GM12878 (cell line): ENCODE results near the gene ASMTL. TPM values are rescaled to one million over a fixed set of nuclear protein-coding genes. Genes with fewer than 3 reads are reported as not detected.

Source experiments
- BCL11A ChIP-seq: IDR thresholded peaks from 2 replicates; pipeline ENCODE4 v1.6.1; 2011; ENCODE audit warnings: low read depth, low read length
- BHLHE40 ChIP-seq, 2 experiments: fragments of 450-650 bp in 1 of 2; IDR thresholded peaks; 2 replicates each; pipeline ENCODE4 v1.6.1; 2011 to 2017; ENCODE audit warnings: low read depth in 2 of 2, borderline replicate concordance in 1 of 2, improper control_type of control experiment in 1 of 2, low read length in 1 of 2, mild to moderate bottlenecking in 1 of 2
- CHD2 ChIP-seq: IDR thresholded peaks from 2 replicates; pipeline ENCODE4 v1.6.1; 2011; ENCODE audit warnings: low read depth, low read length, improper control_type of control experiment, borderline replicate concordance
- CREB1 ChIP-seq: IDR thresholded peaks from 2 replicates; pipeline ENCODE4 v1.6.1; 2012; ENCODE audit warnings: low read depth, mild to moderate bottlenecking, inconsistent platforms
- GATAD2B ChIP-seq: fragments of 450-650 bp; conservative IDR thresholded peaks from 2 replicates; pipeline ENCODE4 v1.6.1; 2017; ENCODE audit warnings: low read depth, mild to moderate bottlenecking, moderate library complexity
- KAT2A ChIP-seq: conservative IDR thresholded peaks from 2 replicates; pipeline ENCODE4 v1.6.1; 2011; ENCODE audit warnings: low read depth, low read length; ENCODE audit not compliant: control insufficient read depth
- KDM1A ChIP-seq: fragments of 200-600 bp; sonication (generic); IDR thresholded peaks from 2 replicates; pipeline ENCODE4 v1.6.1; 2016; ENCODE audit warnings: borderline replicate concordance
- NFIC ChIP-seq: IDR thresholded peaks from 2 replicates; pipeline ENCODE4 v1.6.1; 2012; ENCODE audit warnings: low read depth, mild to moderate bottlenecking, inconsistent platforms, low read length, moderate library complexity
- NFYA ChIP-seq: IDR thresholded peaks from 2 replicates; pipeline ENCODE4 v1.6.1; 2011; ENCODE audit warnings: low read depth, mild to moderate bottlenecking, low read length, improper control_type of control experiment, borderline replicate concordance
- NRF1 ChIP-seq: conservative IDR thresholded peaks from 2 replicates; pipeline ENCODE4 v1.6.1; 2011; ENCODE audit warnings: mild to moderate bottlenecking, low read depth, low read length, improper control_type of control experiment
- POLR2A ChIP-seq: IDR thresholded peaks from 2 replicates; pipeline ENCODE4 v1.6.1; 2011; ENCODE audit warnings: low read depth, mild to moderate bottlenecking, low read length
- RFX5 ChIP-seq: IDR thresholded peaks from 2 replicates; pipeline ENCODE4 v1.6.1; 2011; ENCODE audit warnings: low read depth, low read length, improper control_type of control experiment
- SMARCA5 ChIP-seq: fragments of 450-650 bp; IDR thresholded peaks from 2 replicates; pipeline ENCODE4 v1.6.1; 2017; ENCODE audit warnings: mild to moderate bottlenecking
- SPI1 ChIP-seq: IDR thresholded peaks from 2 replicates; pipeline ENCODE4 v1.6.1; 2011; ENCODE audit warnings: low read depth, mild to moderate bottlenecking, low read length, moderate library complexity, borderline replicate concordance; ENCODE audit not compliant: insufficient read depth
- SREBF1 ChIP-seq: IDR thresholded peaks from 2 replicates; pipeline ENCODE4 v1.6.1; 2012; ENCODE audit warnings: mild to moderate bottlenecking, low read length
- SREBF2 ChIP-seq: IDR thresholded peaks from 2 replicates; pipeline ENCODE4 v1.6.1; 2012; ENCODE audit warnings: mild to moderate bottlenecking, low read length
- TARDBP ChIP-seq: IDR thresholded peaks from 2 replicates; pipeline ENCODE4 v1.6.1; 2016; ENCODE audit warnings: borderline replicate concordance
- ZBED1 ChIP-seq: IDR thresholded peaks from 2 replicates; pipeline ENCODE4 v1.6.1; 2016; ENCODE audit warnings: borderline replicate concordance
- ZNF24 ChIP-seq: fragments of 450-650 bp; IDR thresholded peaks from 2 replicates; pipeline ENCODE4 v1.6.1; 2017; ENCODE audit warnings: antibody characterized with exemption, mild to moderate bottlenecking
- polyA plus RNA-seq, 11 experiments: library from polyadenylated mRNA; depleted of rRNA in 4 of 11; unstranded in 6 of 11; stranded (reverse) in 5 of 11; fragments of >200 nt; fragmentation: Nextera tagmentation in 4 of 11; fragmentation: Illumina TruSeq in 1 of 11; extraction: Ambion mirVana in 4 of 11; extraction: Trizol in 1 of 11; gene quantifications; 1 replicate in 1 of 11; 2 replicates in 10 of 11; pipeline versions ENCODE4 v1.2.1 to v1.2.3, GENCODE V29; 2011 to 2016; ENCODE audit warnings: inconsistent platforms in 2 of 11, missing spikeins in 2 of 11, low read depth in 1 of 11
- total RNA-seq, 4 experiments: library from RNA; depleted of rRNA in 3 of 4; stranded (reverse); fragments of >200 nt in 3 of 4; fragmentation: Illumina TruSeq in 1 of 4; extraction: Trizol in 1 of 4; gene quantifications; 2 replicates each; pipeline versions ENCODE4 v1.2.1 to v1.2.3, GENCODE V29; 2013 to 2021
- TF ChIP-seq, protein P1 (sequence below): fragments of 450-650 bp; IDR thresholded peaks from 2 replicates; pipeline ENCODE4 v1.6.1; 2017; ENCODE audit warnings: mild to moderate bottlenecking, low read depth, inconsistent platforms; ENCODE audit not compliant: poor library complexity, severe bottlenecking
- TF ChIP-seq, protein P2 (sequence below): IDR thresholded peaks from 2 replicates; pipeline ENCODE4 v1.6.1; 2011; ENCODE audit warnings: borderline replicate concordance, low read depth, mild to moderate bottlenecking, moderate library complexity, low read length; ENCODE audit not compliant: insufficient read depth, poor library complexity, severe bottlenecking
- TF ChIP-seq, protein P3 (sequence below): IDR thresholded peaks from 2 replicates; pipeline ENCODE4 v1.6.1; 2012; ENCODE audit warnings: low read depth, low read length, improper control_type of control experiment
- TF ChIP-seq, protein P4 (sequence below): fragments of 450-650 bp; formaldehyde crosslinking; IDR thresholded peaks from 2 replicates; pipeline ENCODE4 v1.5.0; 2022; ENCODE audit warnings: mild to moderate bottlenecking, missing genetic modification characterization

The ASMTL gene
- total and polyA plus RNA-seq, 10 of the 15 experiments (the other 5 are each of a cell fraction or from before 2014, with no cell fraction given): 1.6 to 51.9 (median 32.1) TPM

DNA sequence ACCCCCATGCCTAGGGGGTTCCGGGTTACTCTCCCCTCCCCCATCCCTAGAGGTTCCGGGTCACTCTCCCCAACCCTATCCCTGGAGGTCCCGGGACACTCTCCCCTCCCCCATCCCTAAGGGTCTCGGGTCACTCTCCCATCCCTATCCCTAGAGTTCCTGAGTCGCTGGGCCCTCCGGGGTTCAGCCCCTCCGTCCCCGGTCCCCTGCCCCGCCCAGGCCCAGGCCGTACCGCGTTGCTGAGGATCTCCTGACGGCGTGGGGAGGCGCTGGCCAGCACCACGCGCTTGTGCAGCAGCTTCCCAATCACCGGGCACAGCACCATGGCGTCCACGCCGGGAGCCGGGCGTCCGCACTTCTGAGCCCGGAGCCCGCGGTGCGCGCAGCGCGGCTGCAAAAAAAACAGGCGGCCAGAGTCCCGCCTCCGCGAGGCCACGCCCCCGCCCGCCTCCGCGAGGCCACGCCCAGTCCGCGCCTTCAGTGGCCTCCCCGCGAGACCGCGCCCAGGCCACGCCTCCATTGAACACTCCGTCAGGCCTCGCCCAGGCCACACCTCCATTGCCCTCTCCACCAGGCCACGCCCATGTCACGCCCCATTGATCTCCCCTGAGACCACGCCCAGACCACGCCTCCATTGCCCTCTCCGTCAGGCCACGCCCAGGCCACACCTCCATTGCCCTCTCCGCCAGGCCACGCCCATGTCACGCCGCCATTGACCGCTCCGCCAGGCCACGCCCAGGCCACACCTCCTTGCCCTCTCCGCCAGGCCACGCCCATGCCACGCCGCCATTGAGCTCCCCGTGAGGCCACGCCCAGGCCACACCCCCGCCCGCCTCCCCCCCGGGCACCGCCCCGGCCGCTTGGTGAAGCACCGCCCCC, at the start of gene ASMTL (continued):
- TF ChIP-seq, protein P1, sequence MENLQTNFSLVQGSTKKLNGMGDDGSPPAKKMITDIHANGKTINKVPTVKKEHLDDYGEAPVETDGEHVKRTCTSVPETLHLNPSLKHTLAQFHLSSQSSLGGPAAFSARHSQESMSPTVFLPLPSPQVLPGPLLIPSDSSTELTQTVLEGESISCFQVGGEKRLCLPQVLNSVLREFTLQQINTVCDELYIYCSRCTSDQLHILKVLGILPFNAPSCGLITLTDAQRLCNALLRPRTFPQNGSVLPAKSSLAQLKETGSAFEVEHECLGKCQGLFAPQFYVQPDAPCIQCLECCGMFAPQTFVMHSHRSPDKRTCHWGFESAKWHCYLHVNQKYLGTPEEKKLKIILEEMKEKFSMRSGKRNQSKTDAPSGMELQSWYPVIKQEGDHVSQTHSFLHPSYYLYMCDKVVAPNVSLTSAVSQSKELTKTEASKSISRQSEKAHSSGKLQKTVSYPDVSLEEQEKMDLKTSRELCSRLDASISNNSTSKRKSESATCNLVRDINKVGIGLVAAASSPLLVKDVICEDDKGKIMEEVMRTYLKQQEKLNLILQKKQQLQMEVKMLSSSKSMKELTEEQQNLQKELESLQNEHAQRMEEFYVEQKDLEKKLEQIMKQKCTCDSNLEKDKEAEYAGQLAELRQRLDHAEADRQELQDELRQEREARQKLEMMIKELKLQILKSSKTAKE: no peak
- TF ChIP-seq ZNF24: no peak
- TF ChIP-seq RFX5: peak; percentile 66
- TF ChIP-seq POLR2A: peak; percentile 98
- no peak for TF ChIP-seq SPI1
- TF ChIP-seq ZBED1: no peak
- TF ChIP-seq CHD2: peak; percentile 93
- TF ChIP-seq CREB1: peak; percentile 43
- TF ChIP-seq SREBF1: no peak
- no peak for TF ChIP-seq KAT2A
- TF ChIP-seq SREBF2: no peak
- TF ChIP-seq KDM1A: no peak
- TF ChIP-seq, protein P2, sequence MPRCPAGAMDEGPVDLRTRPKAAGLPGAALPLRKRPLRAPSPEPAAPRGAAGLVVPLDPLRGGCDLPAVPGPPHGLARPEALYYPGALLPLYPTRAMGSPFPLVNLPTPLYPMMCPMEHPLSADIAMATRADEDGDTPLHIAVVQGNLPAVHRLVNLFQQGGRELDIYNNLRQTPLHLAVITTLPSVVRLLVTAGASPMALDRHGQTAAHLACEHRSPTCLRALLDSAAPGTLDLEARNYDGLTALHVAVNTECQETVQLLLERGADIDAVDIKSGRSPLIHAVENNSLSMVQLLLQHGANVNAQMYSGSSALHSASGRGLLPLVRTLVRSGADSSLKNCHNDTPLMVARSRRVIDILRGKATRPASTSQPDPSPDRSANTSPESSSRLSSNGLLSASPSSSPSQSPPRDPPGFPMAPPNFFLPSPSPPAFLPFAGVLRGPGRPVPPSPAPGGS: no peak
- peak in 1 of 2 experiments; percentile 5; a peak in 1 of 4 replicates for TF ChIP-seq BHLHE40 (IDR thresholded peaks at IDR 0.05; ENCODE audit: borderline replicate concordance in 1 of 2, low read depth in 2 of 2, low read length in 1 of 2)
- TF ChIP-seq, protein P3, sequence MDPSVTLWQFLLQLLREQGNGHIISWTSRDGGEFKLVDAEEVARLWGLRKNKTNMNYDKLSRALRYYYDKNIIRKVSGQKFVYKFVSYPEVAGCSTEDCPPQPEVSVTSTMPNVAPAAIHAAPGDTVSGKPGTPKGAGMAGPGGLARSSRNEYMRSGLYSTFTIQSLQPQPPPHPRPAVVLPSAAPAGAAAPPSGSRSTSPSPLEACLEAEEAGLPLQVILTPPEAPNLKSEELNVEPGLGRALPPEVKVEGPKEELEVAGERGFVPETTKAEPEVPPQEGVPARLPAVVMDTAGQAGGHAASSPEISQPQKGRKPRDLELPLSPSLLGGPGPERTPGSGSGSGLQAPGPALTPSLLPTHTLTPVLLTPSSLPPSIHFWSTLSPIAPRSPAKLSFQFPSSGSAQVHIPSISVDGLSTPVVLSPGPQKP: no peak
- TF ChIP-seq GATAD2B: peak; percentile 58; the same call in 1 of the 2 replicates
- TF ChIP-seq, protein P4, sequence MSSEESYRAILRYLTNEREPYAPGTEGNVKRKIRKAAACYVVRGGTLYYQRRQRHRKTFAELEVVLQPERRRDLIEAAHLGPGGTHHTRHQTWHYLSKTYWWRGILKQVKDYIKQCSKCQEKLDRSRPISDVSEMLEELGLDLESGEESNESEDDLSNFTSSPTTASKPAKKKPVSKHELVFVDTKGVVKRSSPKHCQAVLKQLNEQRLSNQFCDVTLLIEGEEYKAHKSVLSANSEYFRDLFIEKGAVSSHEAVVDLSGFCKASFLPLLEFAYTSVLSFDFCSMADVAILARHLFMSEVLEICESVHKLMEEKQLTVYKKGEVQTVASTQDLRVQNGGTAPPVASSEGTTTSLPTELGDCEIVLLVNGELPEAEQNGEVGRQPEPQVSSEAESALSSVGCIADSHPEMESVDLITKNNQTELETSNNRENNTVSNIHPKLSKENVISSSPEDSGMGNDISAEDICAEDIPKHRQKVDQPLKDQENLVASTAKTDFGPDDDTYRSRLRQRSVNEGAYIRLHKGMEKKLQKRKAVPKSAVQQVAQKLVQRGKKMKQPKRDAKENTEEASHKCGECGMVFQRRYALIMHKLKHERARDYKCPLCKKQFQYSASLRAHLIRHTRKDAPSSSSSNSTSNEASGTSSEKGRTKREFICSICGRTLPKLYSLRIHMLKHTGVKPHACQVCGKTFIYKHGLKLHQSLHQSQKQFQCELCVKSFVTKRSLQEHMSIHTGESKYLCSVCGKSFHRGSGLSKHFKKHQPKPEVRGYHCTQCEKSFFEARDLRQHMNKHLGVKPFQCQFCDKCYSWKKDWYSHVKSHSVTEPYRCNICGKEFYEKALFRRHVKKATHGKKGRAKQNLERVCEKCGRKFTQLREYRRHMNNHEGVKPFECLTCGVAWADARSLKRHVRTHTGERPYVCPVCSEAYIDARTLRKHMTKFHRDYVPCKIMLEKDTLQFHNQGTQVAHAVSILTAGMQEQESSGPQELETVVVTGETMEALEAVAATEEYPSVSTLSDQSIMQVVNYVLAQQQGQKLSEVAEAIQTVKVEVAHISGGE (CRISPR knock-in tag): no peak
- no peak for TF ChIP-seq NRF1
- no peak for TF ChIP-seq NFYA
- no peak for TF ChIP-seq BCL11A
- TF ChIP-seq TARDBP: no peak
- peak; percentile 19; the same call in 1 of the 2 replicates for TF ChIP-seq SMARCA5
- no peak for TF ChIP-seq NFIC
